Suprapubic skin (tissue), 4 donors: ENCODE results near the gene RNF220.

ENCODE experiments used
- POLR2A ChIP-seq, 2 donors: fragments of 450-650 bp; IDR thresholded peaks; one replicate each; pipeline ENCODE4 v1.6.1; 2017; ENCODE audit warnings: antibody characterized with exemption in 2 of 2, mild to moderate bottlenecking in 2 of 2, moderate library complexity in 2 of 2
- POLR2AphosphoS5 ChIP-seq, 3 donors: sonication (generic); formaldehyde crosslinking; IDR thresholded peaks; one replicate each; pipeline ENCODE4 v1.6.1; 2017; ENCODE audit warnings: antibody characterized with exemption in 3 of 3
- TF ChIP-seq, protein P1 (sequence below), 2 donors: fragments of 200-600 bp in 1 of 2; fragments of 450-650 bp in 1 of 2; sonication (generic) in 1 of 2; IDR thresholded peaks; one replicate each; pipeline ENCODE4 v1.5.1; 2016 to 2019; ENCODE audit warnings: antibody characterized with exemption in 2 of 2, mild to moderate bottlenecking in 1 of 2, moderate library complexity in 1 of 2

DNA sequence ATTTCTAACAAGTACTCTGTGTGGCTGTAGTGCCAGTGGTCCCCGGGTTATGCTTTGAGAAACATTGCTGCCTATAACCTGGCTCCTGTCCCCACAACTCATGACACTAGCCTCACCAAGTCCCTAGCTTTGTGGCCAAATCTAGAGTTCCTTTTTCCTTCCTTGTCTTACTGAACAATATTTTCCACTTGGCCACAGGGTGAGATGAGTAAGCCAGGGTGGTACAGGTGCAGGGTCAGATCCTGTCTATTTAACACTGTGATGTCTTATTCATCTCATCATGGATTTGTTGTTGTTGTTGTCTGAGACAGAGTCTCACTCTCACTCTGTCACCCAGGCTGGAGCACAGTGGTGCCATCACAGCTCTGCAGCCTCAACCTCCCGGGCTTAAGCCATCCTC lies 288.1 kb downstream of the RNF220 start:
- TF ChIP-seq POLR2A (IDR thresholded peaks at IDR 0.05) (no peak), POLR2AphosphoS5 (IDR thresholded peaks at IDR 0.05) (no peak)
- TF ChIP-seq, protein P1, sequence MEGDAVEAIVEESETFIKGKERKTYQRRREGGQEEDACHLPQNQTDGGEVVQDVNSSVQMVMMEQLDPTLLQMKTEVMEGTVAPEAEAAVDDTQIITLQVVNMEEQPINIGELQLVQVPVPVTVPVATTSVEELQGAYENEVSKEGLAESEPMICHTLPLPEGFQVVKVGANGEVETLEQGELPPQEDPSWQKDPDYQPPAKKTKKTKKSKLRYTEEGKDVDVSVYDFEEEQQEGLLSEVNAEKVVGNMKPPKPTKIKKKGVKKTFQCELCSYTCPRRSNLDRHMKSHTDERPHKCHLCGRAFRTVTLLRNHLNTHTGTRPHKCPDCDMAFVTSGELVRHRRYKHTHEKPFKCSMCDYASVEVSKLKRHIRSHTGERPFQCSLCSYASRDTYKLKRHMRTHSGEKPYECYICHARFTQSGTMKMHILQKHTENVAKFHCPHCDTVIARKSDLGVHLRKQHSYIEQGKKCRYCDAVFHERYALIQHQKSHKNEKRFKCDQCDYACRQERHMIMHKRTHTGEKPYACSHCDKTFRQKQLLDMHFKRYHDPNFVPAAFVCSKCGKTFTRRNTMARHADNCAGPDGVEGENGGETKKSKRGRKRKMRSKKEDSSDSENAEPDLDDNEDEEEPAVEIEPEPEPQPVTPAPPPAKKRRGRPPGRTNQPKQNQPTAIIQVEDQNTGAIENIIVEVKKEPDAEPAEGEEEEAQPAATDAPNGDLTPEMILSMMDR (IDR thresholded peaks at IDR 0.05) = no peak
